ENCODE measurements around the gene LITAF.

DNA sequence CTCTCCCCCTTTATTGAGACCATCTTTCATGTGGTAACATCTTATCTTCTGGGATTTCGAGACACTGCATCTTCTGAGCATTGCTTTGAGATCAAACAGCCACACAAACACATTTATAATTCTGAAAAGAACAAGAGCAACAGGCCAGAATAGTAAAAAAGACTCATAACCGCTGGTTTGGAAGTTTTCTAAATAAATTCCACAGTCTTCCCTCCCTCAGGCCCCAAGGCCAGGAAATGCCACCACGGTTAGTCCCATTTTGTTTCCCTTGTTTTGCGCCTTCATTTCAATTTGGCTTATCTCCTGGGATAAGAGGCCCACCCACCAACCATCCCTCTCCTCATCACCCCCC is 25.3 kb downstream of the LITAF start:
- TF ChIP-seq, protein P1, sequence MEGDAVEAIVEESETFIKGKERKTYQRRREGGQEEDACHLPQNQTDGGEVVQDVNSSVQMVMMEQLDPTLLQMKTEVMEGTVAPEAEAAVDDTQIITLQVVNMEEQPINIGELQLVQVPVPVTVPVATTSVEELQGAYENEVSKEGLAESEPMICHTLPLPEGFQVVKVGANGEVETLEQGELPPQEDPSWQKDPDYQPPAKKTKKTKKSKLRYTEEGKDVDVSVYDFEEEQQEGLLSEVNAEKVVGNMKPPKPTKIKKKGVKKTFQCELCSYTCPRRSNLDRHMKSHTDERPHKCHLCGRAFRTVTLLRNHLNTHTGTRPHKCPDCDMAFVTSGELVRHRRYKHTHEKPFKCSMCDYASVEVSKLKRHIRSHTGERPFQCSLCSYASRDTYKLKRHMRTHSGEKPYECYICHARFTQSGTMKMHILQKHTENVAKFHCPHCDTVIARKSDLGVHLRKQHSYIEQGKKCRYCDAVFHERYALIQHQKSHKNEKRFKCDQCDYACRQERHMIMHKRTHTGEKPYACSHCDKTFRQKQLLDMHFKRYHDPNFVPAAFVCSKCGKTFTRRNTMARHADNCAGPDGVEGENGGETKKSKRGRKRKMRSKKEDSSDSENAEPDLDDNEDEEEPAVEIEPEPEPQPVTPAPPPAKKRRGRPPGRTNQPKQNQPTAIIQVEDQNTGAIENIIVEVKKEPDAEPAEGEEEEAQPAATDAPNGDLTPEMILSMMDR (IDR thresholded peaks at IDR 0.05) = no peak
- TF ChIP-seq, protein P2, sequence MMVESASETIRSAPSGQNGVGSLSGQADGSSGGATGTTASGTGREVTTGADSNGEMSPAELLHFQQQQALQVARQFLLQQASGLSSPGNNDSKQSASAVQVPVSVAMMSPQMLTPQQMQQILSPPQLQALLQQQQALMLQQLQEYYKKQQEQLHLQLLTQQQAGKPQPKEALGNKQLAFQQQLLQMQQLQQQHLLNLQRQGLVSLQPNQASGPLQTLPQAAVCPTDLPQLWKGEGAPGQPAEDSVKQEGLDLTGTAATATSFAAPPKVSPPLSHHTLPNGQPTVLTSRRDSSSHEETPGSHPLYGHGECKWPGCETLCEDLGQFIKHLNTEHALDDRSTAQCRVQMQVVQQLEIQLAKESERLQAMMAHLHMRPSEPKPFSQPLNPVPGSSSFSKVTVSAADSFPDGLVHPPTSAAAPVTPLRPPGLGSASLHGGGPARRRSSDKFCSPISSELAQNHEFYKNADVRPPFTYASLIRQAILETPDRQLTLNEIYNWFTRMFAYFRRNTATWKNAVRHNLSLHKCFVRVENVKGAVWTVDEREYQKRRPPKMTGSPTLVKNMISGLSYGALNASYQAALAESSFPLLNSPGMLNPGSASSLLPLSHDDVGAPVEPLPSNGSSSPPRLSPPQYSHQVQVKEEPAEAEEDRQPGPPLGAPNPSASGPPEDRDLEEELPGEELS (CRISPR knock-in tag; IDR thresholded peaks at IDR 0.05) = no peak
- TF ChIP-seq CBFB (CRISPR knock-in tag; IDR thresholded peaks at IDR 0.05; ENCODE audit: low read depth) = no peak
- TF ChIP-seq, protein P3, sequence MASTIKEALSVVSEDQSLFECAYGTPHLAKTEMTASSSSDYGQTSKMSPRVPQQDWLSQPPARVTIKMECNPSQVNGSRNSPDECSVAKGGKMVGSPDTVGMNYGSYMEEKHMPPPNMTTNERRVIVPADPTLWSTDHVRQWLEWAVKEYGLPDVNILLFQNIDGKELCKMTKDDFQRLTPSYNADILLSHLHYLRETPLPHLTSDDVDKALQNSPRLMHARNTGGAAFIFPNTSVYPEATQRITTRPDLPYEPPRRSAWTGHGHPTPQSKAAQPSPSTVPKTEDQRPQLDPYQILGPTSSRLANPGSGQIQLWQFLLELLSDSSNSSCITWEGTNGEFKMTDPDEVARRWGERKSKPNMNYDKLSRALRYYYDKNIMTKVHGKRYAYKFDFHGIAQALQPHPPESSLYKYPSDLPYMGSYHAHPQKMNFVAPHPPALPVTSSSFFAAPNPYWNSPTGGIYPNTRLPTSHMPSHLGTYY (CRISPR knock-in tag; IDR thresholded peaks at IDR 0.05) = no peak
- no peak for TF ChIP-seq TP53 (CRISPR knock-in tag; IDR thresholded peaks at IDR 0.05)
- TF ChIP-seq CREB1 (CRISPR knock-in tag; IDR thresholded peaks at IDR 0.05) = no peak
- no peak for TF ChIP-seq ZNF317 (CRISPR knock-in tag; IDR thresholded peaks at IDR 0.05; ENCODE audit: borderline replicate concordance, low read depth)
- TF ChIP-seq SMAD4 (CRISPR knock-in tag; IDR thresholded peaks at IDR 0.05) = no peak
- TF ChIP-seq, protein P4, sequence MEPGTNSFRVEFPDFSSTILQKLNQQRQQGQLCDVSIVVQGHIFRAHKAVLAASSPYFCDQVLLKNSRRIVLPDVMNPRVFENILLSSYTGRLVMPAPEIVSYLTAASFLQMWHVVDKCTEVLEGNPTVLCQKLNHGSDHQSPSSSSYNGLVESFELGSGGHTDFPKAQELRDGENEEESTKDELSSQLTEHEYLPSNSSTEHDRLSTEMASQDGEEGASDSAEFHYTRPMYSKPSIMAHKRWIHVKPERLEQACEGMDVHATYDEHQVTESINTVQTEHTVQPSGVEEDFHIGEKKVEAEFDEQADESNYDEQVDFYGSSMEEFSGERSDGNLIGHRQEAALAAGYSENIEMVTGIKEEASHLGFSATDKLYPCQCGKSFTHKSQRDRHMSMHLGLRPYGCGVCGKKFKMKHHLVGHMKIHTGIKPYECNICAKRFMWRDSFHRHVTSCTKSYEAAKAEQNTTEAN (CRISPR knock-in tag; IDR thresholded peaks at IDR 0.05) = no peak
- no peak for TF ChIP-seq FOXJ3 (CRISPR knock-in tag; IDR thresholded peaks at IDR 0.05; ENCODE audit: borderline replicate concordance)
- TF ChIP-seq, protein P5, sequence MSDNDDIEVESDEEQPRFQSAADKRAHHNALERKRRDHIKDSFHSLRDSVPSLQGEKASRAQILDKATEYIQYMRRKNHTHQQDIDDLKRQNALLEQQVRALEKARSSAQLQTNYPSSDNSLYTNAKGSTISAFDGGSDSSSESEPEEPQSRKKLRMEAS (CRISPR knock-in tag; IDR thresholded peaks at IDR 0.05) = no peak
- TF ChIP-seq, protein P6, sequence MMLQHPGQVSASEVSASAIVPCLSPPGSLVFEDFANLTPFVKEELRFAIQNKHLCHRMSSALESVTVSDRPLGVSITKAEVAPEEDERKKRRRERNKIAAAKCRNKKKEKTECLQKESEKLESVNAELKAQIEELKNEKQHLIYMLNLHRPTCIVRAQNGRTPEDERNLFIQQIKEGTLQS (CRISPR knock-in tag; conservative IDR thresholded peaks at IDR 0.05) = no peak
- TF ChIP-seq ZNF121 (CRISPR knock-in tag; IDR thresholded peaks at IDR 0.05) = no peak
- TF ChIP-seq, protein P7, sequence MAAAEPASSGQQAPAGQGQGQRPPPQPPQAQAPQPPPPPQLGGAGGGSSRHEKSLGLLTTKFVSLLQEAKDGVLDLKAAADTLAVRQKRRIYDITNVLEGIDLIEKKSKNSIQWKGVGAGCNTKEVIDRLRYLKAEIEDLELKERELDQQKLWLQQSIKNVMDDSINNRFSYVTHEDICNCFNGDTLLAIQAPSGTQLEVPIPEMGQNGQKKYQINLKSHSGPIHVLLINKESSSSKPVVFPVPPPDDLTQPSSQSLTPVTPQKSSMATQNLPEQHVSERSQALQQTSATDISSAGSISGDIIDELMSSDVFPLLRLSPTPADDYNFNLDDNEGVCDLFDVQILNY (CRISPR knock-in tag; IDR thresholded peaks at IDR 0.05) = no peak
